OCI-LY7 (cell line): Measurements from ENCODE around the gene ECD. TPM values are rescaled to one million over a fixed set of nuclear protein-coding genes. Genes with fewer than 3 reads are reported as not detected.

Source experiments
- BruUV-seq: library from RNA; stranded (reverse); fragments of 400-500 nt; replicated peaks from 2 replicates; lab custom pipeline; 2021; lab: Mats Ljungman, UMichigan
- CTCF ChIA-PET: fragments of 300-600 bp; sonication (Branson Sonifier 250); formaldehyde crosslinking; loops from one replicate; lab custom pipeline; 2022; ENCODE audit warnings: antibody characterized with exemption; ENCODE audit not compliant: unreplicated experiment; lab: Charles Lee
- POLR2A ChIA-PET: fragments of 300-600 bp; sonication (Branson Sonifier 250); formaldehyde crosslinking; loops from one replicate; lab custom pipeline; 2022; ENCODE audit warnings: antibody characterized with exemption; lab: Charles Lee
- DNase-seq: peaks from one replicate; pipeline ENCODE4 v3.0.0-alpha.2; 2015; ENCODE audit warnings: low spot score
- H2AFZ ChIP-seq: fragments of 200-600 bp; sonication (generic), shearing (Covaris generic); 2 replicates; pipeline ENCODE4 v1.6.1; 2014; ENCODE audit warnings: mild to moderate bottlenecking, antibody characterized with exemption, low read length, moderate library complexity
- H3K27ac ChIP-seq: fragments of 200-600 bp; sonication (generic); 2 replicates; pipeline ENCODE4 v1.5.1; 2014; ENCODE audit warnings: mixed run types, low read depth, mild to moderate bottlenecking, moderate library complexity, low read length, inconsistent platforms; ENCODE audit not compliant: poor library complexity, severe bottlenecking
- H3K36me3 ChIP-seq: fragments of 200-600 bp; sonication (generic); 2 replicates; pipeline ENCODE4 v1.6.1; 2014; ENCODE audit warnings: mild to moderate bottlenecking, antibody characterized with exemption, low read length, moderate library complexity, mixed read lengths; ENCODE audit not compliant: insufficient read depth
- H3K4me1 ChIP-seq: fragments of 200-600 bp; sonication (generic); 2 replicates; pipeline ENCODE4 v1.5.1; 2014; ENCODE audit warnings: mild to moderate bottlenecking, low read length; ENCODE audit not compliant: insufficient read depth, poor library complexity, severe bottlenecking
- H3K4me2 ChIP-seq: fragments of 200-600 bp; sonication (generic); 2 replicates; pipeline ENCODE4 v1.6.1; 2014; ENCODE audit warnings: mild to moderate bottlenecking, low read length
- H3K4me3 ChIP-seq: fragments of 200-600 bp; sonication (generic); 2 replicates; pipeline ENCODE4 v1.5.1; 2014; ENCODE audit warnings: mild to moderate bottlenecking, low read depth, low read length; ENCODE audit not compliant: poor library complexity, severe bottlenecking
- H3K79me2 ChIP-seq: fragments of 200-600 bp; sonication (generic); 2 replicates; pipeline ENCODE4 v1.6.1; 2016; ENCODE audit warnings: low read depth, mild to moderate bottlenecking, low read length, moderate library complexity, mixed read lengths; ENCODE audit not compliant: insufficient read depth
- H3K9me2 ChIP-seq: fragments of 200-600 bp; sonication (generic); 2 replicates; pipeline ENCODE4 v1.6.1; 2016; ENCODE audit warnings: mild to moderate bottlenecking, low read length, mixed read lengths; ENCODE audit not compliant: insufficient read depth
- H3K9me3 ChIP-seq: fragments of 200-600 bp; sonication (generic); 2 replicates; pipeline ENCODE4 v1.6.1; 2014; ENCODE audit warnings: mild to moderate bottlenecking, mixed run types, low read length, mixed read lengths
- H4K20me1 ChIP-seq: fragments of 200-600 bp; sonication (generic); 2 replicates; pipeline ENCODE4 v1.6.1; 2014; ENCODE audit warnings: mild to moderate bottlenecking, antibody characterized with exemption, low read length, moderate library complexity, mixed read lengths; ENCODE audit not compliant: insufficient read depth
- EZH2phosphoT487 ChIP-seq: fragments of 200-600 bp; sonication (generic); IDR thresholded peaks from 2 replicates; pipeline ENCODE4 v1.6.1; 2018; ENCODE audit warnings: low read depth, borderline replicate concordance, mild to moderate bottlenecking, mixed run types, antibody characterized with exemption, low read length, moderate library complexity, mixed read lengths
- intact Hi-C: fragments of 100-400 bp; cut with micrococcal nuclease; formaldehyde crosslinking; loops from one replicate; pipeline ENCODE4 v1.10.0; 2022; ENCODE audit not compliant: unreplicated experiment
- total RNA-seq, 2 experiments: library from RNA; depleted of rRNA in 1 of 2; stranded (reverse); fragments of >200 nt in 1 of 2; shearing (Covaris generic) in 1 of 2; gene quantifications; 2 replicates each; pipeline ENCODE4 v1.2.3, GENCODE V29; 2014 to 2022
- TF ChIP-seq, protein P1 (sequence below): fragments of 200-600 bp; sonication (generic); conservative IDR thresholded peaks from 2 replicates; pipeline ENCODE4 v1.5.1; 2014; ENCODE audit warnings: mild to moderate bottlenecking, antibody characterized with exemption, low read length, moderate library complexity, mixed read lengths

ECD gene
- total RNA-seq, 2 experiments from 2014 or later, result 24.6 to 26.0 TPM

GRCh38 chr10:73205081-73205480 lies 37.3 kb upstream of the ECD start:
- TF ChIP-seq EZH2phosphoT487, result no peak
- TF ChIP-seq, protein P1, sequence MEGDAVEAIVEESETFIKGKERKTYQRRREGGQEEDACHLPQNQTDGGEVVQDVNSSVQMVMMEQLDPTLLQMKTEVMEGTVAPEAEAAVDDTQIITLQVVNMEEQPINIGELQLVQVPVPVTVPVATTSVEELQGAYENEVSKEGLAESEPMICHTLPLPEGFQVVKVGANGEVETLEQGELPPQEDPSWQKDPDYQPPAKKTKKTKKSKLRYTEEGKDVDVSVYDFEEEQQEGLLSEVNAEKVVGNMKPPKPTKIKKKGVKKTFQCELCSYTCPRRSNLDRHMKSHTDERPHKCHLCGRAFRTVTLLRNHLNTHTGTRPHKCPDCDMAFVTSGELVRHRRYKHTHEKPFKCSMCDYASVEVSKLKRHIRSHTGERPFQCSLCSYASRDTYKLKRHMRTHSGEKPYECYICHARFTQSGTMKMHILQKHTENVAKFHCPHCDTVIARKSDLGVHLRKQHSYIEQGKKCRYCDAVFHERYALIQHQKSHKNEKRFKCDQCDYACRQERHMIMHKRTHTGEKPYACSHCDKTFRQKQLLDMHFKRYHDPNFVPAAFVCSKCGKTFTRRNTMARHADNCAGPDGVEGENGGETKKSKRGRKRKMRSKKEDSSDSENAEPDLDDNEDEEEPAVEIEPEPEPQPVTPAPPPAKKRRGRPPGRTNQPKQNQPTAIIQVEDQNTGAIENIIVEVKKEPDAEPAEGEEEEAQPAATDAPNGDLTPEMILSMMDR, result no peak
- DNase-seq, result no peak
- intact Hi-C loops, result no loop called here
- Histone ChIP-seq H3K4me1 (no peaks in the 10 kb centered on the region), H3K4me2 (no peak overlapping the region), H4K20me1 (no peaks in the 10 kb centered on the region), H3K9me3 (no peaks in the 10 kb centered on the region), H3K79me2 (no peaks in the 10 kb centered on the region), H3K27ac (no peak overlapping the region), H3K4me3 (no peak overlapping the region), H3K36me3 (no peaks in the 10 kb centered on the region), H3K9me2 (no peaks in the 10 kb centered on the region), H2AFZ (no peak overlapping the region)
- CTCF ChIA-PET, result no interaction called here
- no TSS peak for BruUV-seq
- POLR2A ChIA-PET, result interaction anchor here (0.6 kb wide), 1 partner anchor 32 kb away, joined by 6 read pairs; no protein-coding TSS in a partner anchor

- H3K9me2 ChIP-seq, result no peaks in the 10 kb centered on the region
- H2AFZ ChIP-seq, result no peak overlapping the region
- POLR2A ChIA-PET, result interaction anchor here (0.7 kb wide), 1 partner anchor 539 kb away, joined by 3 read pairs; no protein-coding TSS in a partner anchor
- H3K9me3 ChIP-seq, result no peaks in the 10 kb centered on the region
- CTCF ChIA-PET, result no interaction called here
- DNase-seq, result no peak
- intact Hi-C loops, result no loop called here
- BruUV-seq, result no TSS peak
- no peaks in the 10 kb centered on the region for H4K20me1 ChIP-seq
- H3K4me3 ChIP-seq, result no peak overlapping the region
- TF ChIP-seq, protein P1, result no peak
- no peak for TF ChIP-seq EZH2phosphoT487
- H3K79me2 ChIP-seq, result no peaks in the 10 kb centered on the region
- H3K27ac ChIP-seq, result no peak overlapping the region
- no peaks in the 10 kb centered on the region for H3K4me1 ChIP-seq
- H3K4me2 ChIP-seq, result no peak overlapping the region
- H3K36me3 ChIP-seq, result no peaks in the 10 kb centered on the region; the same call in 1 of the 2 replicates
Measured at GRCh38 chr10:73190188-73190587, 22.4 kb upstream of the ECD start.

DNA sequence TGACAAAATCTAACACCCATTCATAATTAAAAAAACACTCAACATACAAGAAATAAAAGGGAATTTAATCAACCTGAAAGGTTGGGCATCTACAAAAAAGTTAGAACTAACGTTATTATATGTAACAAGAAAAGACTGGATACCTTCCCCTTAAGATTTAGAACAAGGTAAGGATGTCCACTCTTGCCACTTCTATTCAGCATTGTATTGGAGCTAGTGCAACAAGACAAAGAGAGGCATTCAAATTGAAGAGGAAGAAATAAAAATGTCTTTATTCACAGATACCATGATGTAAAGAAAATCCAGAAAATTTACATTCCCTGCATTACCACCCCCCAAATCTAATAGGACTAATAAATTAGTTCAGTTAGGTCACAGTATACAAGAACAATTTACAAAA lies 18.5 kb upstream of the ECD start:
- H3K9me3 ChIP-seq, result no peaks in the 10 kb centered on the region
- BruUV-seq, result no TSS peak
- H3K4me1 ChIP-seq, result no peaks in the 10 kb centered on the region
- no peak overlapping the region for H3K4me3 ChIP-seq
- H3K9me2 ChIP-seq, result no peaks in the 10 kb centered on the region
- no peak for DNase-seq
- intact Hi-C loops, result no loop called here
- 0 out of 2 replicates have a peak, but pooled peaks cover 4% of the 10 kb centered on the region for H3K36me3 ChIP-seq
- TF ChIP-seq EZH2phosphoT487, result no peak
- TF ChIP-seq, protein P1, result no peak
- ChIA-PET POLR2A (interaction anchor here (0.7 kb wide), 1 partner anchor 307 kb away, joined by 3 read pairs; no protein-coding TSS in a partner anchor), CTCF (no interaction called here)
- no peak overlapping the region for H3K4me2 ChIP-seq
- H3K27ac ChIP-seq, result no peak overlapping the region
- H3K79me2 ChIP-seq, result no peaks in the 10 kb centered on the region
- H4K20me1 ChIP-seq, result no peaks in the 10 kb centered on the region
- no peak overlapping the region for H2AFZ ChIP-seq
